ENCODE measurements around the gene OPCML.

- TF ChIP-seq, protein P1, sequence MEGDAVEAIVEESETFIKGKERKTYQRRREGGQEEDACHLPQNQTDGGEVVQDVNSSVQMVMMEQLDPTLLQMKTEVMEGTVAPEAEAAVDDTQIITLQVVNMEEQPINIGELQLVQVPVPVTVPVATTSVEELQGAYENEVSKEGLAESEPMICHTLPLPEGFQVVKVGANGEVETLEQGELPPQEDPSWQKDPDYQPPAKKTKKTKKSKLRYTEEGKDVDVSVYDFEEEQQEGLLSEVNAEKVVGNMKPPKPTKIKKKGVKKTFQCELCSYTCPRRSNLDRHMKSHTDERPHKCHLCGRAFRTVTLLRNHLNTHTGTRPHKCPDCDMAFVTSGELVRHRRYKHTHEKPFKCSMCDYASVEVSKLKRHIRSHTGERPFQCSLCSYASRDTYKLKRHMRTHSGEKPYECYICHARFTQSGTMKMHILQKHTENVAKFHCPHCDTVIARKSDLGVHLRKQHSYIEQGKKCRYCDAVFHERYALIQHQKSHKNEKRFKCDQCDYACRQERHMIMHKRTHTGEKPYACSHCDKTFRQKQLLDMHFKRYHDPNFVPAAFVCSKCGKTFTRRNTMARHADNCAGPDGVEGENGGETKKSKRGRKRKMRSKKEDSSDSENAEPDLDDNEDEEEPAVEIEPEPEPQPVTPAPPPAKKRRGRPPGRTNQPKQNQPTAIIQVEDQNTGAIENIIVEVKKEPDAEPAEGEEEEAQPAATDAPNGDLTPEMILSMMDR (conservative IDR thresholded peaks at IDR 0.05) = no peak
- TF ChIP-seq EZH2 (IDR thresholded peaks at IDR 0.05; ENCODE audit: low read depth) = no peak
Measured at GRCh38 chr11:132876705-132877104, 655.6 kb downstream of the OPCML start.

All from PC-9 (cell line).